Loucy (cell line): ENCODE measurements around the gene TLN1.

ENCODE experiments used
- H2AFZ ChIP-seq: fragments of 200-600 bp; sonication (generic); 2 replicates; pipeline ENCODE4 v1.6.0; 2016; ENCODE audit warnings: antibody characterized with exemption, mild to moderate bottlenecking, low read length, moderate library complexity
- H3F3A ChIP-seq: fragments of 200-600 bp; 2 replicates; pipeline ENCODE4 v1.6.0; 2016; ENCODE audit warnings: antibody characterized with exemption, low read depth, mild to moderate bottlenecking
- H3K27me3 ChIP-seq: fragments of 200-600 bp; sonication (generic); 2 replicates; pipeline ENCODE4 v1.6.1; 2014; ENCODE audit warnings: low read length, mild to moderate bottlenecking; ENCODE audit not compliant: insufficient read depth, poor library complexity, severe bottlenecking
- H3K36me3 ChIP-seq: fragments of 200-600 bp; sonication (generic); 2 replicates; pipeline ENCODE4 v1.6.1; 2016; ENCODE audit warnings: low read length; ENCODE audit not compliant: insufficient read depth
- H3K4me1 ChIP-seq: fragments of 200-600 bp; sonication (generic); 2 replicates; pipeline ENCODE4 v1.5.1; 2014; ENCODE audit warnings: low read length, mild to moderate bottlenecking; ENCODE audit not compliant: insufficient read depth, poor library complexity, severe bottlenecking
- H3K4me2 ChIP-seq: fragments of 200-600 bp; sonication (generic); 2 replicates; pipeline ENCODE4 v1.6.0; 2014; ENCODE audit warnings: antibody characterized with exemption, low read length, low read depth, mild to moderate bottlenecking; ENCODE audit not compliant: poor library complexity, severe bottlenecking
- H3K4me3 ChIP-seq: fragments of 200-600 bp; sonication (generic); 2 replicates; pipeline ENCODE4 v1.5.1; 2014; ENCODE audit warnings: low read length, mild to moderate bottlenecking, mixed read lengths; ENCODE audit not compliant: poor library complexity, severe bottlenecking
- H3K79me2 ChIP-seq: fragments of 200-600 bp; sonication (generic); 2 replicates; pipeline ENCODE4 v1.6.1; 2014; ENCODE audit warnings: low read length; ENCODE audit not compliant: insufficient read depth
- H3K9ac ChIP-seq: fragments of 200-600 bp; sonication (generic); 2 replicates; pipeline ENCODE4 v1.6.0; 2014; ENCODE audit warnings: mild to moderate bottlenecking, low read depth, low read length, moderate library complexity; ENCODE audit not compliant: poor library complexity, severe bottlenecking
- H3K9me2 ChIP-seq: fragments of 200-600 bp; sonication (generic); replicated peaks from 2 replicates; pipeline ENCODE4 v1.6.1; 2016; ENCODE audit warnings: low read depth, low read length, mixed read lengths
- H3K9me3 ChIP-seq: fragments of 200-600 bp; sonication (generic); 2 replicates; pipeline ENCODE4 v1.6.1; 2014; ENCODE audit warnings: mild to moderate bottlenecking, antibody characterized with exemption, low read length, low read depth; ENCODE audit not compliant: insufficient read depth
- H4K20me1 ChIP-seq: fragments of 200-600 bp; sonication (generic); 2 replicates; pipeline ENCODE4 v1.6.0; 2014; ENCODE audit warnings: antibody characterized with exemption, low read length, mild to moderate bottlenecking; ENCODE audit not compliant: insufficient read depth, poor library complexity, severe bottlenecking
- EZH2phosphoT487 ChIP-seq: fragments of 200-600 bp; IDR thresholded peaks from 2 replicates; pipeline ENCODE4 v1.6.1; 2018; ENCODE audit warnings: antibody characterized with exemption, mild to moderate bottlenecking, moderate library complexity, borderline replicate concordance
- TF ChIP-seq, protein P1 (sequence below): fragments of 200-600 bp; sonication (generic); conservative IDR thresholded peaks from 2 replicates; pipeline ENCODE4 v1.5.1; 2014; ENCODE audit warnings: mild to moderate bottlenecking, antibody characterized with exemption, low read length

Gene TLN1

DNA sequence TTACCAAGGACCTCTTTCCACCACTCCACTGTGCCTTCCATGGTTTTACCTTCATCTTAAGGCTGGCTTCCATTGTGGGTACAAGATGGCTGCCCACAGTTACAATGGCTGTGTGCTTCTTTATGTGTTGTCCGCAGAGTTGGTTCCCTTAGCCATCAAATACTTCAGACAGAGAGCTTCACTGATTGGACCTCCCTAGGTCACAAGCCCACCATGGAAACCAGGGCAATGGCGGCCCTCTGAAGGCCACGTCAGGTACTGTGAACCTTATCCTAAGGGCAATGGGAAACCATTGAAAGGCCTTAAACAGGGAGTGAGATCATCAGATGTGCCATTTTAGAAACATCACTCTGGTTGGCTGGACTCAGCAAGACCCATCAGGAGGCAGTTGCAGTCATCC lies 64.1 kb downstream of the TLN1 start:
- H3K9me2 ChIP-seq: no peaks in the 10 kb centered on the region
- H3K9me3 ChIP-seq: no peaks in the 10 kb centered on the region
- H2AFZ ChIP-seq: no peak overlapping the region
- peaks cover 23% of the 10 kb centered on the region for H3K4me1 ChIP-seq
- no peaks in the 10 kb centered on the region for H3K27me3 ChIP-seq
- no peaks in the 10 kb centered on the region for H4K20me1 ChIP-seq
- no peak overlapping the region for H3K9ac ChIP-seq
- no peak overlapping the region for H3K4me3 ChIP-seq
- no peaks in the 10 kb centered on the region for H3K36me3 ChIP-seq
- no peak for TF ChIP-seq EZH2phosphoT487
- TF ChIP-seq, protein P1, sequence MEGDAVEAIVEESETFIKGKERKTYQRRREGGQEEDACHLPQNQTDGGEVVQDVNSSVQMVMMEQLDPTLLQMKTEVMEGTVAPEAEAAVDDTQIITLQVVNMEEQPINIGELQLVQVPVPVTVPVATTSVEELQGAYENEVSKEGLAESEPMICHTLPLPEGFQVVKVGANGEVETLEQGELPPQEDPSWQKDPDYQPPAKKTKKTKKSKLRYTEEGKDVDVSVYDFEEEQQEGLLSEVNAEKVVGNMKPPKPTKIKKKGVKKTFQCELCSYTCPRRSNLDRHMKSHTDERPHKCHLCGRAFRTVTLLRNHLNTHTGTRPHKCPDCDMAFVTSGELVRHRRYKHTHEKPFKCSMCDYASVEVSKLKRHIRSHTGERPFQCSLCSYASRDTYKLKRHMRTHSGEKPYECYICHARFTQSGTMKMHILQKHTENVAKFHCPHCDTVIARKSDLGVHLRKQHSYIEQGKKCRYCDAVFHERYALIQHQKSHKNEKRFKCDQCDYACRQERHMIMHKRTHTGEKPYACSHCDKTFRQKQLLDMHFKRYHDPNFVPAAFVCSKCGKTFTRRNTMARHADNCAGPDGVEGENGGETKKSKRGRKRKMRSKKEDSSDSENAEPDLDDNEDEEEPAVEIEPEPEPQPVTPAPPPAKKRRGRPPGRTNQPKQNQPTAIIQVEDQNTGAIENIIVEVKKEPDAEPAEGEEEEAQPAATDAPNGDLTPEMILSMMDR: no peak
- H3K79me2 ChIP-seq: peaks cover 25% of the 10 kb centered on the region
- H3K4me2 ChIP-seq: no peak overlapping the region
- 0 out of 2 replicates have a peak, but pooled peaks cover 10% of the 10 kb centered on the region for H3F3A ChIP-seq

DNA sequence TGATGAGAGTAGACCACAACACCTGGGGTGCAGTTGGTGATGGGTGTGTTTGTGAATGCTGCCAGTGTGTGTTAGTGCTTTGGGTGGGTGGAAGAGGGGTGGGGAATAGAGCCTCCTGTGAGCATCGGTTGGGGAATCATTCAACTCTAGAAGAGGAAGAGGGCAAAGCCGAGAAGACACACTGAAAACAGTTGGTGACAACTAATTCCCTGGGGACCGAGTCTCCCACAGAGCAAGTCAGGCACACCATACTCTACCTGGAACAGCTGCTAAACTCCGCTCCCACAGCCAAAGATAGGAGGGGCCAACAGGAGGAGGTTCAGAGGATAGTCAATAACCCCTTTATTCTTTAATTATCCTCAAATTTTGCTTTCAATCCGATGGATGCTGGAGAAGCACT lies 65.4 kb downstream of the TLN1 start:
- H3F3A ChIP-seq: 0 out of 2 replicates have a peak, but pooled peaks cover 10% of the 10 kb centered on the region
- H3K4me1 ChIP-seq: peaks cover 37% of the 10 kb centered on the region
- TF ChIP-seq EZH2phosphoT487: no peak

DNA sequence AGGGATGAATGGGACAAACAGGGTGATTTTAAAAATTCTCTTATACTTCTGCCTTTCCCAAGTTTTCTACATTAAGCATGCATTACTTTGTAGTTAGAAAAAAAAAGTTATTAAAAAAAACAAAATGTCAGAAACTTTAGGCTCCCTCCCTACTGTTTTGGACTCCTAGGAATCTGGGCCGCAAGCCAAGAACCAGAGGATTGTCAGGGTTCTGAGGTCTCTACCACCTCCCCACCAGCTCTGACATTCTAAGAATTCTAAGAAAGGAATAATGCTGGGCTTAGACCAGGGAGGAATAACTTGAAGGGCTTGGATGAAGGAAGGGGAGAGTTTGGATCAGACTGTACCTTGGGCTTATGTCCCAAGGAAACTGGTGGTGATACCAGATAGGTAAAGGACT lies 66.0 kb downstream of the TLN1 start:
- no peak overlapping the region for H3K4me3 ChIP-seq
- H3K9me3 ChIP-seq: no peaks in the 10 kb centered on the region
- H3K36me3 ChIP-seq: no peaks in the 10 kb centered on the region; the same call in 1 of the 2 replicates
- H3K79me2 ChIP-seq: peaks cover 44% of the 10 kb centered on the region
- no peaks in the 10 kb centered on the region for H3K9me2 ChIP-seq
- H3K9ac ChIP-seq: peak overlapping the region; percentile 95
- peak overlapping the region; percentile 87 for H3K4me2 ChIP-seq
- peaks cover 3% of the 10 kb centered on the region for H4K20me1 ChIP-seq
- peaks cover 42% of the 10 kb centered on the region for H3K4me1 ChIP-seq
- no peaks in the 10 kb centered on the region for H3K27me3 ChIP-seq
- H2AFZ ChIP-seq: no peak overlapping the region
- TF ChIP-seq, protein P1: no peak
- TF ChIP-seq EZH2phosphoT487: no peak
- H3F3A ChIP-seq: 0 out of 2 replicates have a peak, but pooled peaks cover 10% of the 10 kb centered on the region

More for the DNA sequence above, 65.4 kb downstream of the TLN1 start:
- Histone ChIP-seq H3K36me3 (no peaks in the 10 kb centered on the region), H4K20me1 (peaks cover 3% of the 10 kb centered on the region), H3K4me2 (no peak overlapping the region), H3K4me3 (no peak overlapping the region), H3K9me2 (no peaks in the 10 kb centered on the region), H3K9ac (no peak overlapping the region), H3K27me3 (no peaks in the 10 kb centered on the region), H3K79me2 (peaks cover 39% of the 10 kb centered on the region), H3K9me3 (no peaks in the 10 kb centered on the region), H2AFZ (no peak overlapping the region)

DNA sequence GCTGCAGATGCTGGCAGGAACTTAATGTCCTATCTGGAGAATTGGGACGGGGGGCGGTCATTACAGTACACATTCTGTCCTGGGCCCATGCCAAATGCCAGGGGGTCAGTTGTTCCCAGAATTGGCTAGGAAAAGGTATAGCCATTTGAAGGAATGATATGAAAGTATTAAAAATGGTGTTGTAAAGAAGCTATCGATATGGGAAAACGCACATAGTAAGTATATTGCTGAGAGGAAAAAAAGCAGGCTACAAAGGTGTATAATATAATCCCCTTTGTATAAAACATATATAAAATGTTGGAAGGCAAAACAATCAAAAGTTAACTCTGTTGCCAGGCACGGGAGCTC lies 66.5 kb downstream of the TLN1 start:
- no peaks in the 10 kb centered on the region for H3K9me3 ChIP-seq
- H4K20me1 ChIP-seq: peaks cover 3% of the 10 kb centered on the region
- no peaks in the 10 kb centered on the region for H3K27me3 ChIP-seq
- no peaks in the 10 kb centered on the region; the same call in 1 of the 2 replicates for H3K36me3 ChIP-seq
- peaks cover 50% of the 10 kb centered on the region for H3K79me2 ChIP-seq
- H3K4me1 ChIP-seq: peaks cover 48% of the 10 kb centered on the region
- H3K9ac ChIP-seq: peak overlapping the region; percentile 95
- H2AFZ ChIP-seq: peak overlapping the region; percentile 82
- peak overlapping the region; percentile 87 for H3K4me2 ChIP-seq
- H3F3A ChIP-seq: 0 out of 2 replicates have a peak, but pooled peaks cover 10% of the 10 kb centered on the region
- TF ChIP-seq, protein P1: peak; percentile 11; the same call in 1 of the 2 replicates
- no peak for TF ChIP-seq EZH2phosphoT487
- peak overlapping the region; percentile 87 for H3K4me3 ChIP-seq
- no peaks in the 10 kb centered on the region for H3K9me2 ChIP-seq
